ENCODE measurements around the gene ITGB3. TPM values are rescaled to one million over a fixed set of nuclear protein-coding genes. Genes with fewer than 3 reads are reported as not detected.

Gene ITGB3
- total and polyA plus RNA-seq, 9 of the 15 experiments (the other 6 are each of a cell fraction or from before 2014, with no cell fraction given), result 0.08 to 2.6 (median 0.62) TPM; not detected in 1

DNA sequence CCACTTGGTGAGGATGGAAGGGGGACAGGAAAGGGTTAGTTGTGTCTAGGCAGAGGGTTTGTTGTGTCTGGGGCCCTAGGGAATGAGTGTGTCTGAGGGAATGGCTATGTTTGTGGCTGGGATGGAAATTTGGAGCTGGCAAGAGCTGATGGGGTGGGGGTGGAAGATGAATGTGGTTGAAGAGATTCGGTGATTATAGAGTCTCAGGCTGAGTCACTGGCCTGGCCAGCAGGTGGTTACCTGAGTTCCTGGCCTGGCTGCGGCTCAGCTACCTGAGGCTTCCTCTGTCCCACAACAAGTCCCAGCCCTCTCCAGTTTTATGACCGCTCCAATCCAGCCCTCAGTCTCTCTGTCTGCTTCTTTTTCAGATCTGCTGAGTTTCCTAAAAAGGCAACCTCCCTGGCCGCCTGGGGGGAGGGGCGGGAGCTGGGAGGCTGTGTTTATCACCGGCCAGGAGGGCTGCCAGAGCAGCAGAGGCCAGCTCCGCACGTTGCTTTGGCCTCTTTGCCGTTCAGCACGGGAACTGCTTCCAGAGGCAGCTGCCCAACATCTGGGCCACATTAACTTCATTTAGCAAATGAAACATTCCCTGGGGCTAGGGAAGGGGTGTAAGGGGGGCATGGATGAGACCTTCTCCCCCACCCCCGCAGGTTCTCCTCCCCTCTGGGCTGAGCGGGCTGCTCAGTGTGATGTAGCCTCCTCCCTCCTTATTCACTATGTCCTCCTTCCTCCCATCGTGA is 21.8 kb downstream of the ITGB3 start:
- peak; percentile 65 for FAIRE-seq
- DNase-seq (ENCODE audit: extremely low read depth in 1 of 4, low spot score in 3 of 4), result peak; percentile 71 to 86 (median 78)
- Histone ChIP-seq H3K4me2 (ENCODE audit: insufficient read depth, low read length) (peak overlapping the region; percentile 66), H3K79me2 (ENCODE audit: control insufficient read depth, insufficient read depth, low read length) (no peaks in the 10 kb centered on the region), H3K9ac (ENCODE audit: insufficient read depth in 1 of 2, low read depth in 2 of 2, low read length in 2 of 2) (peak overlapping the region; percentile 41 to 84), H3K4me1 (replicated peaks in 1 of 2; ENCODE audit: control insufficient read depth in 2 of 2, insufficient read depth in 2 of 2, low read length in 2 of 2) (peaks cover 37 to 44% of the 10 kb centered on the region in 2 experiments), H4K20me1 (replicated peaks; ENCODE audit: control insufficient read depth, insufficient read depth, low read length) (no peaks in the 10 kb centered on the region), H3K27me3 (ENCODE audit: control insufficient read depth in 2 of 2, insufficient read depth in 2 of 2, low read length in 2 of 2) (no peaks in the 10 kb centered on the region), H3K4me3 (no peak overlapping the region), H3K36me3 (ENCODE audit: control insufficient read depth, insufficient read depth, low read length) (no peaks in the 10 kb centered on the region), H3K27ac (ENCODE audit: extremely low read depth, low read depth, low read length) (peak overlapping the region; percentile 66), H2AFZ (ENCODE audit: low read depth, low read length) (peak overlapping the region; percentile 98), H3K9me3 (replicated peaks; ENCODE audit: control insufficient read depth, insufficient read depth, low read depth, low read length) (no peaks in the 10 kb centered on the region), H3K9me1 (ENCODE audit: control insufficient read depth, insufficient read depth, low read length) (peaks cover 2% of the 10 kb centered on the region)
- ChIA-PET CTCF (ENCODE audit: low intra/inter-chr PET ratio) (no interaction called here), POLR2A (interaction anchor here (0.6 to 4.9 kb wide), 5 partner anchors 10 to 122 kb away, joined by 3 to 34 read pairs (median 4); no protein-coding TSS in a partner anchor)
- BruUV-seq (replicated peaks), result no TSS peak
- intact Hi-C loops (cut with micrococcal nuclease), result no loop called here
- ATAC-seq, result peak; percentile 81
- WGBS (ENCODE audit: insufficient coverage, low coverage, missing lambda C conversion rate), result 4% methylated on average over 13 of the region's 13 CpGs
- in situ Hi-C loops (cut with MboI), result no loop called here
- TF ChIP-seq RNF2 (IDR thresholded peaks at IDR 0.05) (peak; percentile 27; the same call in 1 of the 2 replicates), TAF15 (IDR thresholded peaks at IDR 0.05; ENCODE audit: low read depth, low read length) (no peak), ZNF668 (CRISPR knock-in tag; IDR thresholded peaks at IDR 0.05) (no peak), SRF (CRISPR knock-in tag; IDR thresholded peaks at IDR 0.05) (peak; percentile 39 to 97; a peak in 3 of 4 replicates), HLTF (IDR thresholded peaks at IDR 0.05) (peak; percentile 54; the same call in 1 of the 2 replicates), SMARCA4 (IDR thresholded peaks at IDR 0.05) (peak; percentile 73; the same call in 1 of the 2 replicates), ZNF165 (CRISPR knock-in tag; IDR thresholded peaks at IDR 0.05; ENCODE audit: borderline replicate concordance) (no peak), KDM1A (IDR thresholded peaks at IDR 0.05) (peak; percentile 55 to 72; a peak in 3 of 4 replicates), FOXK1 (CRISPR knock-in tag; IDR thresholded peaks at IDR 0.05; ENCODE audit: borderline replicate concordance) (no peak), CBFA2T3 (IDR thresholded peaks at IDR 0.05) (peak; percentile 67), MED1 (CRISPR knock-in tag; IDR thresholded peaks at IDR 0.05; ENCODE audit: borderline replicate concordance) (no peak), SRSF1 (IDR thresholded peaks at IDR 0.05; ENCODE audit: low read depth, low read length) (no peak), FOSL1 (tag; conservative IDR thresholded peaks at IDR 0.05) (peak; percentile 92), RUNX1 (IDR thresholded peaks at IDR 0.05; ENCODE audit: low read depth) (no peak)
- TF ChIP-seq, protein P1, sequence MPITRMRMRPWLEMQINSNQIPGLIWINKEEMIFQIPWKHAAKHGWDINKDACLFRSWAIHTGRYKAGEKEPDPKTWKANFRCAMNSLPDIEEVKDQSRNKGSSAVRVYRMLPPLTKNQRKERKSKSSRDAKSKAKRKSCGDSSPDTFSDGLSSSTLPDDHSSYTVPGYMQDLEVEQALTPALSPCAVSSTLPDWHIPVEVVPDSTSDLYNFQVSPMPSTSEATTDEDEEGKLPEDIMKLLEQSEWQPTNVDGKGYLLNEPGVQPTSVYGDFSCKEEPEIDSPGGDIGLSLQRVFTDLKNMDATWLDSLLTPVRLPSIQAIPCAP (CRISPR knock-in tag; IDR thresholded peaks at IDR 0.05; ENCODE audit: borderline replicate concordance), result no peak
- TF ChIP-seq, protein P2, sequence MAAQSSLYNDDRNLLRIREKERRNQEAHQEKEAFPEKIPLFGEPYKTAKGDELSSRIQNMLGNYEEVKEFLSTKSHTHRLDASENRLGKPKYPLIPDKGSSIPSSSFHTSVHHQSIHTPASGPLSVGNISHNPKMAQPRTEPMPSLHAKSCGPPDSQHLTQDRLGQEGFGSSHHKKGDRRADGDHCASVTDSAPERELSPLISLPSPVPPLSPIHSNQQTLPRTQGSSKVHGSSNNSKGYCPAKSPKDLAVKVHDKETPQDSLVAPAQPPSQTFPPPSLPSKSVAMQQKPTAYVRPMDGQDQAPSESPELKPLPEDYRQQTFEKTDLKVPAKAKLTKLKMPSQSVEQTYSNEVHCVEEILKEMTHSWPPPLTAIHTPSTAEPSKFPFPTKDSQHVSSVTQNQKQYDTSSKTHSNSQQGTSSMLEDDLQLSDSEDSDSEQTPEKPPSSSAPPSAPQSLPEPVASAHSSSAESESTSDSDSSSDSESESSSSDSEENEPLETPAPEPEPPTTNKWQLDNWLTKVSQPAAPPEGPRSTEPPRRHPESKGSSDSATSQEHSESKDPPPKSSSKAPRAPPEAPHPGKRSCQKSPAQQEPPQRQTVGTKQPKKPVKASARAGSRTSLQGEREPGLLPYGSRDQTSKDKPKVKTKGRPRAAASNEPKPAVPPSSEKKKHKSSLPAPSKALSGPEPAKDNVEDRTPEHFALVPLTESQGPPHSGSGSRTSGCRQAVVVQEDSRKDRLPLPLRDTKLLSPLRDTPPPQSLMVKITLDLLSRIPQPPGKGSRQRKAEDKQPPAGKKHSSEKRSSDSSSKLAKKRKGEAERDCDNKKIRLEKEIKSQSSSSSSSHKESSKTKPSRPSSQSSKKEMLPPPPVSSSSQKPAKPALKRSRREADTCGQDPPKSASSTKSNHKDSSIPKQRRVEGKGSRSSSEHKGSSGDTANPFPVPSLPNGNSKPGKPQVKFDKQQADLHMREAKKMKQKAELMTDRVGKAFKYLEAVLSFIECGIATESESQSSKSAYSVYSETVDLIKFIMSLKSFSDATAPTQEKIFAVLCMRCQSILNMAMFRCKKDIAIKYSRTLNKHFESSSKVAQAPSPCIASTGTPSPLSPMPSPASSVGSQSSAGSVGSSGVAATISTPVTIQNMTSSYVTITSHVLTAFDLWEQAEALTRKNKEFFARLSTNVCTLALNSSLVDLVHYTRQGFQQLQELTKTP (IDR thresholded peaks at IDR 0.05; ENCODE audit: low read depth in 1 of 2, partially characterized antibody in 2 of 2), result peak in 1 of 2 experiments; percentile 47
- TF ChIP-seq, protein P3, sequence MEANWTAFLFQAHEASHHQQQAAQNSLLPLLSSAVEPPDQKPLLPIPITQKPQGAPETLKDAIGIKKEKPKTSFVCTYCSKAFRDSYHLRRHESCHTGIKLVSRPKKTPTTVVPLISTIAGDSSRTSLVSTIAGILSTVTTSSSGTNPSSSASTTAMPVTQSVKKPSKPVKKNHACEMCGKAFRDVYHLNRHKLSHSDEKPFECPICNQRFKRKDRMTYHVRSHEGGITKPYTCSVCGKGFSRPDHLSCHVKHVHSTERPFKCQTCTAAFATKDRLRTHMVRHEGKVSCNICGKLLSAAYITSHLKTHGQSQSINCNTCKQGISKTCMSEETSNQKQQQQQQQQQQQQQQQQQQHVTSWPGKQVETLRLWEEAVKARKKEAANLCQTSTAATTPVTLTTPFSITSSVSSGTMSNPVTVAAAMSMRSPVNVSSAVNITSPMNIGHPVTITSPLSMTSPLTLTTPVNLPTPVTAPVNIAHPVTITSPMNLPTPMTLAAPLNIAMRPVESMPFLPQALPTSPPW (CRISPR knock-in tag; IDR thresholded peaks at IDR 0.05), result peak; percentile 50
